HUES64 (cell line): Measurements from ENCODE around the gene MARK1.

Experiments used
- H3K27ac ChIP-seq: 2 replicates; pipeline ENCODE4 v1.7.0; 2013; ENCODE audit warnings: low read depth, low read length, inconsistent platforms
- H3K27me3 ChIP-seq: 2 replicates; pipeline ENCODE4 v1.6.1; 2013; ENCODE audit warnings: mild to moderate bottlenecking, low read length; ENCODE audit not compliant: insufficient read depth
- H3K36me3 ChIP-seq: 2 replicates; pipeline ENCODE4 v1.6.1; 2013; ENCODE audit warnings: mild to moderate bottlenecking, low read length; ENCODE audit not compliant: insufficient read depth
- H3K4me1 ChIP-seq: 2 replicates; pipeline ENCODE4 v1.6.1; 2013; ENCODE audit warnings: mild to moderate bottlenecking, low read length, moderate library complexity; ENCODE audit not compliant: insufficient read depth
- H3K4me3 ChIP-seq: 2 replicates; pipeline ENCODE4 v1.5.1; 2013; ENCODE audit warnings: mild to moderate bottlenecking, low read length, moderate library complexity
- H3K9ac ChIP-seq: 2 replicates; pipeline ENCODE4 v1.6.1; 2013; ENCODE audit warnings: mild to moderate bottlenecking, low read depth, low read length
- H3K9me3 ChIP-seq: 2 replicates; pipeline ENCODE4 v1.6.1; 2013; ENCODE audit warnings: low read depth, low read length; ENCODE audit not compliant: insufficient read depth
- WGBS: fragments of 150-250, 120-280 bp; methylation state at CpG from one replicate; pipeline ENCODE4 v1.1.7; 2013; ENCODE audit warnings: missing lambda C conversion rate; 5-methylcytosine and 5-hydroxymethylcytosine counted together

MARK1 gene

GRCh38 chr1:220529521-220530020, 1.6 kb downstream of the MARK1 start:
- H3K4me3 ChIP-seq = peak overlapping the region; percentile 98
- peak overlapping the region; percentile 94 for H3K9ac ChIP-seq
- H3K9me3 ChIP-seq = peaks cover 2% of the 10 kb centered on the region; the same call in 1 of the 2 replicates
- no peaks in the 10 kb centered on the region for H3K36me3 ChIP-seq
- 38% methylated on average over 5 of the region's 6 CpGs for WGBS
- peaks cover 21% of the 10 kb centered on the region for H3K4me1 ChIP-seq
- no peak overlapping the region for H3K27ac ChIP-seq
- peaks cover 8% of the 10 kb centered on the region; the same call in 1 of the 2 replicates for H3K27me3 ChIP-seq

GRCh38 chr1:220533504-220534109, 5.7 kb downstream of the MARK1 start:
- H3K9ac ChIP-seq = no peak overlapping the region

DNA sequence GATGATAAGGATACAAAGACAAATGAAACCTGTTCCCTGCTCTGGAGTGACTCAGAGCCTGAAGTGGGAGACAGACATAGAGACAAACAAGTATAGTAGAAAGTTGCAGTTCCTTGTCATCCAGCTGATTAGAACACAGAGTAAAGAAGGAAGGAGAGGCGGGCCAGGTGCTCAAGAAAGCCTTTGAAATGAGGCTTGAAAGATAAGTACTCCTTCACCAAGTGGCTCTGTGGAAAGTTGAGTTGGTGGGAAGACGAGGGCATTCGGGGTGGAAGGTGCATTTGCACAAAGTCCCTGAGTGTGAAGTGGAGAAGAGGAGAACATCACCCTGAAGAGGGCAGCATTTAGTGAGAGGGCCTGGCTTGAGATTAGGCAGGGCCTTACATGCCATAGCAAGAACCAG, 17.0 kb downstream of the MARK1 start:
- Histone ChIP-seq H3K36me3 (no peaks in the 10 kb centered on the region), H3K27ac (no peak overlapping the region), H3K4me1 (peaks cover 38% of the 10 kb centered on the region), H3K4me3 (no peak overlapping the region), H3K9ac (no peak overlapping the region), H3K9me3 (no peaks in the 10 kb centered on the region), H3K27me3 (no peaks in the 10 kb centered on the region)
- WGBS = 64% methylated on average over 3 of the region's 3 CpGs

More at GRCh38 chr1:220533504-220534109, 5.7 kb downstream of the MARK1 start:
- Histone ChIP-seq H3K4me3 (no peak overlapping the region), H3K27me3 (no peaks in the 10 kb centered on the region), H3K36me3 (no peaks in the 10 kb centered on the region), H3K27ac (no peak overlapping the region), H3K4me1 (peaks cover 14% of the 10 kb centered on the region; the same call in 1 of the 2 replicates), H3K9me3 (peaks cover 2% of the 10 kb centered on the region; the same call in 1 of the 2 replicates)
- WGBS = 97% methylated on average over 2 of the region's 2 CpGs

DNA sequence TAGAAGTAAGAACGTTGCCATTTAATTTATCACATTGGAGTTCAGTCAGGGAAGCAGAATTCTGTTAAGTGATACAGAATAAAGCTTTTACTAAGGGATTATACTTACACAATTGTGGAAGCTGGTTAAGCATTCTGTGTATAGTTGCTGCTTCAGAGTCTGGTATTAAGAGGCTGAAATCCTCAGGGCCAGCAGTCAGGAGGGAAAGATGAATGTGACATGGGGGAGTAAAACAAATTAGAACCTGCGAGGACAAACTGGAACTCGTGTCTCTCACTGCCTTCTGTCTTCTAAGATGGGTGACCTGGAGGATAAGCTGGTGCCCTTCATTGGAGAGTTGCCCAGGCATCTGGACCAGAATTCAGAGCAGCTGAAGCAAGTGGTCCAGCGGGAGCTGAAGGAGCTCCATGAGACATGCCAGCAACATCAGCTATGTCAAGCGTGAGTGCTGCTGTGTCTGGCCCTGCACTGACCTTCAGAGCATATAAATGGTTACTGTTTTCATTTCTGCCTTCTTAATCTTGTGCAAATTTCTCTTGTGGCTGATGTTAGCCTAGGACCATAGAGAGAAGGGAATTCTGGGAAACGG, 23.0 kb downstream of the MARK1 start:
- H3K9ac ChIP-seq = no peak overlapping the region
- H3K4me1 ChIP-seq = peaks cover 11% of the 10 kb centered on the region
- no peaks in the 10 kb centered on the region for H3K27me3 ChIP-seq
- H3K9me3 ChIP-seq = no peaks in the 10 kb centered on the region
- no peak overlapping the region for H3K4me3 ChIP-seq
- 96% methylated on average over 6 of the region's 6 CpGs for WGBS
- no peaks in the 10 kb centered on the region for H3K36me3 ChIP-seq
- no peak overlapping the region for H3K27ac ChIP-seq

DNA sequence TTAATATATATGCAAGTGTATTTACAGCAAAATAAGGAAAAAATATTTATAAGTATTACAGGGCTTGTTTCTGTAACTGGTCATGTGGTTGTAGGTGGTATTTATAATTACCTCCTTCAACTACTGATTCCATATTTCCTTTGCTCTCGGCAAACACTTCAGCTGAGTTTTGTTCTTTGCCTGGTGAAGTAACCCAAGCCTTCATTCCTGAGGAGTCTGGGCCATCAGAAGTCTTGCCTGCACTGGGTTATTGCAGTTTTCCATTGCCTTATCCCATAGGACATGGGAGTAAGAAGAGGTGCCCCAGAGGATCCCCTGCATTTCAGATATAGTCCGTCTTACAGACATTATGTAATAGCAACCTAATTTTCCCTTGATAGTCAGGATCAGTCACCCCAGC, 23.8 kb downstream of the MARK1 start:
- Histone ChIP-seq H3K4me3 (no peak overlapping the region), H3K27ac (no peak overlapping the region), H3K27me3 (no peaks in the 10 kb centered on the region), H3K9me3 (no peaks in the 10 kb centered on the region), H3K36me3 (no peaks in the 10 kb centered on the region), H3K9ac (no peak overlapping the region), H3K4me1 (peaks cover 11% of the 10 kb centered on the region)
- WGBS = 97% methylated on average over 2 of the region's 2 CpGs

- Histone ChIP-seq H3K36me3 (no peaks in the 10 kb centered on the region), H3K9me3 (no peaks in the 10 kb centered on the region), H3K27me3 (no peaks in the 10 kb centered on the region), H3K4me3 (no peak overlapping the region), H3K27ac (no peak overlapping the region), H3K9ac (no peak overlapping the region), H3K4me1 (peaks cover 11% of the 10 kb centered on the region)
- WGBS = 100% methylated on average over 1 of the region's 1 CpG
Observed at GRCh38 chr1:220552672-220553260, 24.8 kb downstream of the MARK1 start.

DNA sequence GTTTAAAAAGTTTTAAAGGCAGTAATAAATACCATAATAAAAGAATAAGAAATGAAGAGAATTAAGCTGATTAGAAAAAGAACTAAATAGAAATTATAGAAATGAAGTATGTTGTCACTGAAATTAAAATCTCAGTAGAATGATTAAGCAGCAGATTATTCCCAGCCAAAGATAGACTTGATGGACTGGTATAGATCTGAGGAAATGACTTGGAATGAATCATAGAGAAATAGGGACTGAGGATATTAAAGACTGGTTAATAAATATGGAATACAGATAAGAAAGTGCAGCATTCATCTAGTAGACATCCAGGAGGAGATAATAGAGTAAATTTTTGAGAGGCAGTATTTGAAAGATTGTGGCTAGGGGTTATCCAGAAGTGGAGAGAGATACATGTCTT, 28.7 kb downstream of the MARK1 start:
- H3K9ac ChIP-seq = no peak overlapping the region
- no peaks in the 10 kb centered on the region for H3K4me1 ChIP-seq
- H3K9me3 ChIP-seq = no peaks in the 10 kb centered on the region
- no peak overlapping the region for H3K27ac ChIP-seq
- H3K4me3 ChIP-seq = no peak overlapping the region
- no peaks in the 10 kb centered on the region for H3K36me3 ChIP-seq
- no peaks in the 10 kb centered on the region for H3K27me3 ChIP-seq

DNA sequence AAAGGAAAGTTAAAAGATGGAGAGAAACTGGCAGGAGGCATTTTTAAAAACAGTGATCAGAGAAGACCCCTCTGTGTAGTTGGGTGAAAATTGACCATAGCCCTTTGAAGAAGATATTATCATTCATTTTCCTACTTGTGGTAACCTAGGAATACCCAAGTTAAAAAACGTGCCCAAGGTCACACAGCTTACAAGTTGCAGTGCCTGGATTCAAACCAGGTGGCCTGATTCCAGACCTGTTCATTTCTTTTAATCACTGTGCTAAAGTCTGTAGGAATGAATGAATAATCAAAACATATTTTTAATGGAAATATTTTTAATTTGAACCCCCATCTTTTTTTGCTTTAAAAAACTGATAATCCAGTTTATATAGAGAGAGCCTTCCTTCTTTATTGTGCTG, 35.6 kb downstream of the MARK1 start:
- no peaks in the 10 kb centered on the region for H3K36me3 ChIP-seq
- H3K4me1 ChIP-seq = peaks cover 23% of the 10 kb centered on the region
- no peak overlapping the region for H3K9ac ChIP-seq
- no peaks in the 10 kb centered on the region for H3K9me3 ChIP-seq
- H3K27ac ChIP-seq = no peak overlapping the region; the same call in 1 of the 2 replicates
- H3K4me3 ChIP-seq = no peak overlapping the region
- 83% methylated on average over 1 of the region's 1 CpG for WGBS
- H3K27me3 ChIP-seq = no peaks in the 10 kb centered on the region

GRCh38 chr1:220564216-220564615, 36.3 kb downstream of the MARK1 start:
- H3K27me3 ChIP-seq = no peaks in the 10 kb centered on the region
- no peaks in the 10 kb centered on the region for H3K9me3 ChIP-seq
- peaks cover 23% of the 10 kb centered on the region for H3K4me1 ChIP-seq
- H3K27ac ChIP-seq = no peak overlapping the region; the same call in 1 of the 2 replicates
- H3K9ac ChIP-seq = no peak overlapping the region
- WGBS = 90% methylated on average over 1 of the region's 3 CpGs
- no peak overlapping the region for H3K4me3 ChIP-seq
- no peaks in the 10 kb centered on the region for H3K36me3 ChIP-seq

DNA sequence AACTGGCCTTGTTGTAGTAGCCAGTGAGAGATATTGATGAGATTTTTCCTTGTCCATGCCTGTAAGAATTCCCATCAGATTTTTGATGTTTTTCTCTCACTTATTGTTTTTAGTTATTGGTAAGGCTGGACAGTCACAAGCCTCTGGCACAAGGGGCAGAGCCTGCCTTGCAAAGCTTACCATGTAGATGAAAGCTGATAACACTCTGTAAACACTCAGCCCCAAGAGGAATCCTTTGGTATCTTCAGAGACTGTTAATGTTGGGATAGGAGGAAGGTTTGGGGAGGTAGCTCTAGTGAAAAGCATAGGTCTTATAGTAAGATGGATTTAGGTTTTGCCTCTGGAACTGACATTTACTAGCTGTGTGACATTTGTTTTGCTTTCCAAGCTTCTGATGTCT, 37.7 kb downstream of the MARK1 start:
- no peaks in the 10 kb centered on the region for H3K36me3 ChIP-seq
- no peak overlapping the region for H3K4me3 ChIP-seq
- 0 out of 2 replicates have a peak overlapping the region, but pooled peaks have one; percentile 17 for H3K9ac ChIP-seq
- peaks cover 23% of the 10 kb centered on the region for H3K4me1 ChIP-seq
- H3K27me3 ChIP-seq = no peaks in the 10 kb centered on the region
- no peaks in the 10 kb centered on the region for H3K9me3 ChIP-seq
- H3K27ac ChIP-seq = no peak overlapping the region

DNA sequence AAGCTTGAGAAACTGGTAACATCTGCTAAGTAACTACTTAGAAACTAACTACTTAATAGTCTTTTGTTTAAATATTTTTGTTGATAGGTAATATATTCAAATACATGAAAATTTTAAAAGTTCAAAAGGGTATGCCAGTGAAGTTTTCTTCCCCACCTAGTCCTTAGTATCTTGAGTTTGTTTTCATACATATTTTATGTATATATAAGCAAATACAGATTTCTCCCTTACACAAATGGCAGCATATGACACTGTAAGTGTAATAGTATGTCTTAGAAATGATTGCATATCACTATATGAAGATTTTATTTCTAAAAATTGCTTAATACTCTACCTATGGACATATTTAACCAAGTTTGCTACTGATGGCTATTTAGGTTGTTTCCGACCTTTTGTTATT, 38.9 kb downstream of the MARK1 start:
- Histone ChIP-seq H3K4me1 (peaks cover 23% of the 10 kb centered on the region), H3K36me3 (no peaks in the 10 kb centered on the region), H3K27ac (no peak overlapping the region), H3K9ac (no peak overlapping the region), H3K4me3 (no peak overlapping the region), H3K9me3 (peaks cover 3% of the 10 kb centered on the region; the same call in 1 of the 2 replicates), H3K27me3 (no peaks in the 10 kb centered on the region)
- 100% methylated on average over 1 of the region's 1 CpG for WGBS
